Measurements from ENCODE around the gene PPA1.

GRCh38 chr10:70175516-70175915 is 57.7 kb downstream of the PPA1 start:
- TF ChIP-seq ZFX (IDR thresholded peaks at IDR 0.05) (no peak), CTCF (conservative IDR thresholded peaks at IDR 0.05) (no peak)

Measured in C4-2B (cell line).